Measurements from ENCODE around the gene RALGAPA1.

Gene RALGAPA1

GRCh38 chr14:35533357-35534207 is 275.5 kb downstream of the RALGAPA1 start, which contains the start of gene INSM2:
INSM2 (plus strand) TSS chr14:35534164; CDS start chr14:35534253, 89 bp downstream.
- peak; percentile 7; the same call in 1 of the 2 replicates for TF ChIP-seq GATA2 (IDR thresholded peaks at IDR 0.05; ENCODE audit: low read depth, low read length)
- no peak for TF ChIP-seq GATA3 (IDR thresholded peaks at IDR 0.05; ENCODE audit: low read depth, low read length)

DNA sequence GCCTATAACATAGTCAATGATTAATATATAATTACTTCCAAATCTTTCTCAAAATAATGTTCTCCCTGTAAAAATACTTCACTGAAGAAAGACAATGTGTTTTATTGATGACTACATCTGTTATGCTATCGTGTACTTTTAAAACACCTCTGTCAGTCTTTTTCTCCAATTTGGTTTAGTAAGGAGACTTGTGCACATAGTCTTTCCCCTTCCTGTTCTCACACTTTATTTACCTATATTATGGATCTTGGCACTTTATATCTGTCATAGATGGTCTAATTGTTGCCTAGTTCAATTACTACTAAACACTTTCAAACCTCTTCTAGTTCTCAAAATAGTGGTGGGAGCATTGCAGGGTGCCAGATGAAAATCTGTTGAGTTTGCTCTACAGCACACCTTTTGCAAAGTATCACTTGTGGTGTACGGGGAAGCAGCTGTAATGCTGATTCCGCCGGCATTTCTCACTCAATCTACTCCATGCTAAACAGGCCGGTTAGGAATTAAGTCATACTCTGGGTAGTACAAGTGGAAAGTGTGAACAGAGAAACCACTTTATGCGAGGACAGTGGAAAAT is 276.2 kb downstream of the RALGAPA1 start:
- TF ChIP-seq GATA3 (IDR thresholded peaks at IDR 0.05; ENCODE audit: low read depth, low read length) = no peak
- no peak for TF ChIP-seq GATA2 (IDR thresholded peaks at IDR 0.05; ENCODE audit: low read depth, low read length)

DNA sequence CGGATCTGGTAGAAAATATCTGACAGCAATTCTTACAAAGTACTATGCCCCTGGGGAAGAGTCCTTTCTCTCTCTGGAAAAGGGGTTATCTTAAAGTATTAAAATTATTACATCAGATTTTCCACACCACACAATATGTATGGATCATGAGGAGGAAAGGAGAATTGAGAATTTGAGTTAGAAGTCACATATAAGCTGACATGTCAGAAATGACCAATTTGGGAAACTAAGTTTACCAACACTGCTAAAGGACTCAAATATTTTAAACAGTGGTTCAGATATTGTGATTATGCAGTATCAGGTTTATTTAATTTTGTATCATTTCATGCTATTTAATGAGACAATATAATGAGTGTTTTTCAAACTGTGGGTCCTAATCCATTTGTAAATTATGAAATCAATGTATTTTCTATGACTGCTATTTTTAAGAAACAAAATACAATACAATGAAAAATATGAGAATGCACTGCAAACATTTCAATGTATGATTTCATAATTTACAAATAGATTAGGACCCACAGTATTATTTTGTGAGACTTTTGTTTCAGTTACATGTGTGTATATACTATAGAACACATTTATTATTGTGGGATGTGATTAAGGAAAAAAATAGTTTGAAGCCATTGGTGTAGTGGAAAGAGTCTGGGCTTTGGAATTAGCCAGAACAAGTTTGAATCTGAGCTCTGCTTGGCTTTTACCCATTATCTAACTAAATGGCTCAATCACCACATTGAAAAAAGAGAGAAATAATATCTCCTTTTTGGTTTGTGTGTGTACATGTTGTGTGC is 276.9 kb downstream of the RALGAPA1 start:
- TF ChIP-seq GATA2 (IDR thresholded peaks at IDR 0.05; ENCODE audit: low read depth, low read length) (no peak), GATA3 (IDR thresholded peaks at IDR 0.05; ENCODE audit: low read depth, low read length) (no peak)

GRCh38 chr14:35526962-35527361 is 282.1 kb downstream of the RALGAPA1 start:
- TF ChIP-seq GATA3 (IDR thresholded peaks at IDR 0.05; ENCODE audit: low read depth, low read length) = no peak
- no peak for TF ChIP-seq GATA2 (IDR thresholded peaks at IDR 0.05; ENCODE audit: low read depth, low read length)

GRCh38 chr14:35525695-35526094 is 283.4 kb downstream of the RALGAPA1 start:
- no peak for TF ChIP-seq GATA2 (IDR thresholded peaks at IDR 0.05; ENCODE audit: low read depth, low read length)
- no peak for TF ChIP-seq GATA3 (IDR thresholded peaks at IDR 0.05; ENCODE audit: low read depth, low read length)

DNA sequence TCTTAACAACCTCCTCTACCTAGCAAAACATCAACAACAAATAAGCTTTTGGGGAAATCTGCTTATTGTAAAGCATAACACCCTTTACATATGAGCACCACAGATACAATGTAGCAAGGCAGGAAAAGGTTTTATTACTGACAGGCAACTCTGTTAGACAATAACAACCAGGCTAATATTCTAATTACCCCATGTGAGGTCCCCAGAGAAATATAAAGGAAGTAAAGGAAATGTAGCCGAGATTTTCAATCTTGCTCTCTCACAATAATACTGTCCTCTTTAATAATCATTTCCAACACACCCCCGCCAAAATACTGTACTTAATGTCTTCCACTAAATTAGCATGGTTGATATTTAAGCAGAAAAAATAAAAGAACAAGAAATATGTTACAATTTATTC is 289.1 kb downstream of the RALGAPA1 start:
- TF ChIP-seq GATA2 (IDR thresholded peaks at IDR 0.05; ENCODE audit: low read depth, low read length) = no peak
- no peak for TF ChIP-seq GATA3 (IDR thresholded peaks at IDR 0.05; ENCODE audit: low read depth, low read length)

DNA sequence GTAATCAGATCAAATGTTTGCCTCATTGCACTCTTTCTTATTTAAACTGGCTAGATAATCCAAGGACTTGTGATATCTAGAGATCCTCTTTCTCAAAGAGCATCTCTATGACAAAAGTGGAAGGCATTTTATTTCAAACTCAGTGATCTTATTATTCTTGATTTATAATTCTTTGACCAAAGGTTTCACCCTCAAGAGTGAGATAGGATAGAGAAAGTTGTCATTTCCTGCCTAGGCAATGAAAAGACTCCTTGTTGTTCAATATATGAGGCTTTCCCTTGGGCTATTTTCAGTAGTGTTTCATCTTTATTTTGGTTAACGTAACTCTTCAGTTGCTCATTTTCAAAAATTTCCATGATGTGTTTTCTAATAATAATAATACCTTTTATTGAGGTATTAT is 293.2 kb downstream of the RALGAPA1 start:
- no peak for TF ChIP-seq GATA2 (IDR thresholded peaks at IDR 0.05; ENCODE audit: low read depth, low read length)
- TF ChIP-seq GATA3 (IDR thresholded peaks at IDR 0.05; ENCODE audit: low read depth, low read length) = no peak

- no peak for TF ChIP-seq GATA2 (IDR thresholded peaks at IDR 0.05; ENCODE audit: low read depth, low read length)
- TF ChIP-seq GATA3 (IDR thresholded peaks at IDR 0.05; ENCODE audit: low read depth, low read length) = no peak
These were observed 296.3 kb downstream of the RALGAPA1 start for GRCh38 chr14:35512765-35513164.

DNA sequence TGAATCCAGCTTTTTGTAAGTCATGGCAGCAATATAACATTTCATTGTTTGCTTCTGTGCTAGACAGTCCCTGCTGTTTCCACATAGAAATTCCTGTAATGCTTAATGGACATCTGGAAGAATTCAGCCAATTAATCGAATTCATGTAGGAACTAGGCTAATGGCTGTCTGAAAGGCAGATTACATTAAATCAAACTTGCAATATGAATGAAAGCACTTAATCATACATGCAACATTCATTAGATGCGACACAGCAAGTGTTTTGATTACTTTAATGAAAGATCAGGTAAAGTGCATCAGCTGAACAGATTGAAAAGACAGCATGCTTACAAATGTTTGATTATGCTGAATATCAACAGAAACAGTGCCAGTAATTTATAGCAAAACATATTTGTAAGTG is 299.2 kb downstream of the RALGAPA1 start:
- no peak for TF ChIP-seq GATA3 (IDR thresholded peaks at IDR 0.05; ENCODE audit: low read depth, low read length)
- TF ChIP-seq GATA2 (IDR thresholded peaks at IDR 0.05; ENCODE audit: low read depth, low read length) = no peak

GRCh38 chr14:35506927-35507326 is 302.2 kb downstream of the RALGAPA1 start:
- TF ChIP-seq GATA3 (IDR thresholded peaks at IDR 0.05; ENCODE audit: low read depth, low read length) = no peak
- no peak for TF ChIP-seq GATA2 (IDR thresholded peaks at IDR 0.05; ENCODE audit: low read depth, low read length)

DNA sequence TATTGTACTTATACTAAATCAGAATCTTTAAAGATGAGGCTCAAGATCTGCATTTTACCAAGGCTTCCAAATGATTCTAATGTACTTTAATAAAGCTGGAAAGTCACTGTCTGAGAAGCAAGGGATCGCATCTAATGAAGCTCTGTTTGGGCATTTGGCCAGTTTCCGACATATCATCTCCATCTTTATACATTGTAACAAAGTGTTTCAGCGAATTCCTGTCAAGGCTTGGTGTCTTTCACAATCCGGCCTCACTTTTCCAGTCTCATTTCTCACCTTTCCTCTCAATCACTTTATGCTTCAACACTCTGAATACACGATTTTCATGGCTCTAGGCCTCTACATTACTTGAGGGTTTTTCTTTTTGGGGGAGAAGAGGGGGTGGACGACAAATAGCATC is 302.6 kb downstream of the RALGAPA1 start:
- TF ChIP-seq GATA3 (IDR thresholded peaks at IDR 0.05; ENCODE audit: low read depth, low read length) = no peak
- TF ChIP-seq GATA2 (IDR thresholded peaks at IDR 0.05; ENCODE audit: low read depth, low read length) = no peak

DNA sequence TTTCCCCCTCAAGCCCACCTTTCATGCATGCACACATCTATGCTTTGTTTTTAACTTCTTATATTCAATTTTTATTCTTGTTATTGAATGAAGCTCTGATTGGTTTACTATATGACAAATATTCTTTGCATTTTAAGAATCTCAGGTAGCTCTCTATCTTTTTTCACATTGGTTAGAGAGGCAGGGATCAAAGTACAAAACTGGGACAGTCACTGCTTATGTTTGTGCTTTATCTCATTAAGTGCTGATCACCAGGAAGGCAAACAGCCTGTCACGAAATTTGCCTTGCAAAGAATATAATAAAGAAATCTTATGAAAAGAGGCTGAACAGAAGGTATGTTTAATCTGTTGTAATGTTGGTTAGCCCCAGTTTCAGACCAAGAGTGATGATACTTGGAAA is 304.8 kb downstream of the RALGAPA1 start:
- no peak for TF ChIP-seq GATA2 (IDR thresholded peaks at IDR 0.05; ENCODE audit: low read depth, low read length)
- no peak for TF ChIP-seq GATA3 (IDR thresholded peaks at IDR 0.05; ENCODE audit: low read depth, low read length)

GRCh38 chr14:35503646-35504045 is 305.4 kb downstream of the RALGAPA1 start:
- no peak for TF ChIP-seq GATA3 (IDR thresholded peaks at IDR 0.05; ENCODE audit: low read depth, low read length)
- TF ChIP-seq GATA2 (IDR thresholded peaks at IDR 0.05; ENCODE audit: low read depth, low read length) = no peak

GRCh38 chr14:35499180-35499579 is 309.9 kb downstream of the RALGAPA1 start:
- TF ChIP-seq GATA2 (IDR thresholded peaks at IDR 0.05; ENCODE audit: low read depth, low read length) = no peak
- no peak for TF ChIP-seq GATA3 (IDR thresholded peaks at IDR 0.05; ENCODE audit: low read depth, low read length)
